Spleen (tissue), 11 donors: ENCODE measurements around the gene TM4SF18. TPM values are rescaled to one million over a fixed set of nuclear protein-coding genes. Genes with fewer than 3 reads are reported as not detected.

ENCODE experiments used
- DNase-seq: peaks from one replicate; pipeline ENCODE4 v3.0.0-alpha.2; 2020
- H3K27ac ChIP-seq, 8 donors: fragments of 200-600 bp; sonication (generic) in 7 of 8; 1 replicate in 4 of 8; 2 replicates in 4 of 8; pipeline versions ENCODE4 v1.5.0 to v1.8.0; 2016 to 2021; ENCODE audit warnings: inconsistent platforms in 4 of 8, mild to moderate bottlenecking in 4 of 8, moderate library complexity in 1 of 8
- H3K27me3 ChIP-seq, 7 donors: fragments of 200-600 bp; sonication (generic) in 6 of 7; replicated peaks in 1 of 7; 1 replicate in 4 of 7; 2 replicates in 3 of 7; pipeline versions ENCODE4 v1.5.0 to v1.8.0; 2016 to 2021; ENCODE audit warnings: inconsistent platforms in 3 of 7, mild to moderate bottlenecking in 1 of 7
- H3K36me3 ChIP-seq, 6 donors: fragments of 200-600 bp; sonication (generic) in 5 of 6; 1 replicate in 4 of 6; 2 replicates in 2 of 6; pipeline versions ENCODE4 v1.5.0 to v1.8.0; 2016 to 2021; ENCODE audit warnings: inconsistent platforms in 2 of 6
- H3K4me1 ChIP-seq, 6 donors: fragments of 200-600 bp; sonication (generic) in 5 of 6; 1 replicate in 3 of 6; 2 replicates in 3 of 6; pipeline versions ENCODE4 v1.5.0 to v1.8.0; 2016 to 2021; ENCODE audit warnings: inconsistent platforms in 3 of 6
- H3K4me3 ChIP-seq, 8 donors: fragments of 200-600 bp; sonication (generic) in 7 of 8; 1 replicate in 4 of 8; 2 replicates in 4 of 8; pipeline versions ENCODE4 v1.5.0 to v1.8.0; 2016 to 2021; ENCODE audit warnings: inconsistent platforms in 4 of 8, mild to moderate bottlenecking in 4 of 8, moderate library complexity in 2 of 8
- H3K9me3 ChIP-seq, 8 donors: fragments of 200-600 bp; sonication (generic) in 7 of 8; 1 replicate in 4 of 8; 2 replicates in 4 of 8; pipeline versions ENCODE4 v1.5.0 to v1.8.0; 2016 to 2021; ENCODE audit warnings: inconsistent platforms in 4 of 8
- CTCF ChIP-seq, 11 experiments: fragments of 200-600 bp in 7 of 11; fragments of 450-650 bp in 4 of 11; sonication (generic) in 4 of 11; IDR thresholded peaks in 8 of 11; conservative IDR thresholded peaks in 3 of 11; 1 replicate in 7 of 11; 2 replicates in 4 of 11; pipeline versions ENCODE4 v1.4.0 to v1.8.0; 2016 to 2021; ENCODE audit warnings: antibody characterized with exemption in 11 of 11, inconsistent platforms in 4 of 11, mild to moderate bottlenecking in 1 of 11
- POLR2A ChIP-seq, 3 donors: fragments of 450-650 bp; IDR thresholded peaks; one replicate each; pipeline ENCODE4 v1.5.1; 2017; ENCODE audit warnings: antibody characterized with exemption in 3 of 3, mild to moderate bottlenecking in 1 of 3
- POLR2AphosphoS5 ChIP-seq, 3 donors: sonication (generic); formaldehyde crosslinking; IDR thresholded peaks; one replicate each; pipeline ENCODE4 v1.5.1; 2017; ENCODE audit warnings: antibody characterized with exemption in 3 of 3
- WGBS, 5 donors: extraction: QIAGEN DNeasy Blood & Tissue Kit in 3 of 5; methylation state at CpG; one replicate each; pipeline versions ENCODE4 v1.1.5 to v1.1.7; 2013 to 2018; 5-methylcytosine and 5-hydroxymethylcytosine counted together
- intact Hi-C: fragments of 100-400 bp; cut with DNase I; formaldehyde crosslinking; loops from one replicate; pipeline ENCODE4 v1.15.0; 2023; ENCODE audit warnings: low total_unique reads
- polyA plus RNA-seq, 3 donors: library from polyadenylated mRNA; stranded (reverse); fragments of 200-250 nt; gene quantifications; one replicate each; pipeline ENCODE4 v1.2.1, GENCODE V29; 2013
- total RNA-seq, 7 donors: library from RNA; depleted of rRNA in 3 of 7; stranded (reverse); fragments of >200 nt in 3 of 7; fragmentation: NEBNext Ultra II Directional in 4 of 7; extraction: Animal tissue kit (Norgen Biotek cat#: 25700) in 4 of 7; gene quantifications; one replicate each; pipeline versions ENCODE4 v1.1.0 to v1.2.1, GENCODE V29; 2016 to 2021
- donor health status: healthy with polysubstance abuse.
- donor health status: DM: no; HTN: no; CAD: no; lungs with moderate emphysema.
- donor health status: DM: no; HTN: no; CAD: no.
- donor health status: Bipolar disorder and iron deficiency.
- donor health status: healthy.
- donor health status: DM: no; HTN: no; CAD: no.
- donor health status: DM: yes; HTN: yes; CAD: no.

Gene TM4SF18
- total and polyA plus RNA-seq, 10 donors, result 6.6 to 97.4 (median 49.1) TPM

- DNase-seq, result no peak
- no peaks in the 10 kb centered on the region for H3K27me3 ChIP-seq
- no peaks in the 10 kb centered on the region for H3K9me3 ChIP-seq
- WGBS, 5 donors, result 61 to 74% (median 69%) methylated on average over 3 of the region's 3 CpGs
- no peaks in the 10 kb centered on the region for H3K4me1 ChIP-seq
- peaks cover 0 to 14% (median 0%) of the 10 kb centered on the region in 6 donors for H3K36me3 ChIP-seq
- TF ChIP-seq CTCF (IDR thresholded peaks at IDR 0.05 in 8 of 11, conservative IDR thresholded peaks at IDR 0.05 in 3 of 11) (no peak), POLR2AphosphoS5 (IDR thresholded peaks at IDR 0.05) (no peak), POLR2A (IDR thresholded peaks at IDR 0.05) (no peak)
- no peak overlapping the region for H3K4me3 ChIP-seq
- H3K27ac ChIP-seq, result no peak overlapping the region
- intact Hi-C loops, result no loop called here
Observed at GRCh38 chr3:149315694-149316093, 17.7 kb downstream of the TM4SF18 start.

GRCh38 chr3:149314807-149315578, 18.4 kb downstream of the TM4SF18 start:
- no peaks in the 10 kb centered on the region for H3K9me3 ChIP-seq
- 74 to 84% (median 83%) methylated on average over 7 of the region's 7 CpGs for WGBS, 5 donors
- H3K4me1 ChIP-seq, result no peaks in the 10 kb centered on the region
- H3K27me3 ChIP-seq, result no peaks in the 10 kb centered on the region
- H3K27ac ChIP-seq, result no peak overlapping the region
- no peak for DNase-seq
- intact Hi-C loops, result no loop called here
- H3K4me3 ChIP-seq, result no peak overlapping the region
- no peak for TF ChIP-seq POLR2AphosphoS5 (IDR thresholded peaks at IDR 0.05)
- TF ChIP-seq CTCF (IDR thresholded peaks at IDR 0.05 in 8 of 11, conservative IDR thresholded peaks at IDR 0.05 in 3 of 11), result no peak
- TF ChIP-seq POLR2A (IDR thresholded peaks at IDR 0.05), result no peak
- H3K36me3 ChIP-seq, result peaks cover 0 to 7% (median 0%) of the 10 kb centered on the region in 6 donors

- 71 to 86% (median 74%) methylated on average over 1 of the region's 1 CpG for WGBS, 5 donors
- H3K36me3 ChIP-seq, result no peaks in the 10 kb centered on the region
- no peak overlapping the region for H3K27ac ChIP-seq
- no peak for TF ChIP-seq POLR2AphosphoS5 (IDR thresholded peaks at IDR 0.05)
- TF ChIP-seq CTCF (IDR thresholded peaks at IDR 0.05 in 8 of 11, conservative IDR thresholded peaks at IDR 0.05 in 3 of 11), result no peak
- TF ChIP-seq POLR2A (IDR thresholded peaks at IDR 0.05), result no peak
- H3K9me3 ChIP-seq, result no peaks in the 10 kb centered on the region
- intact Hi-C loops, result no loop called here
- DNase-seq, result no peak
- no peaks in the 10 kb centered on the region for H3K4me1 ChIP-seq
- H3K27me3 ChIP-seq, result no peaks in the 10 kb centered on the region
- H3K4me3 ChIP-seq, result no peak overlapping the region
Observed at GRCh38 chr3:149313542-149313941, 19.9 kb downstream of the TM4SF18 start.

GRCh38 chr3:149310796-149311534, 22.5 kb downstream of the TM4SF18 start:
- WGBS, 5 donors, result 83 to 91% (median 89%) methylated on average over 7 of the region's 7 CpGs
- no peak overlapping the region for H3K4me3 ChIP-seq
- H3K36me3 ChIP-seq, result no peaks in the 10 kb centered on the region
- no peak for DNase-seq
- H3K27ac ChIP-seq, result no peak overlapping the region
- H3K27me3 ChIP-seq, result no peaks in the 10 kb centered on the region
- no peaks in the 10 kb centered on the region for H3K4me1 ChIP-seq
- TF ChIP-seq POLR2A (IDR thresholded peaks at IDR 0.05) (no peak), CTCF (IDR thresholded peaks at IDR 0.05 in 8 of 11, conservative IDR thresholded peaks at IDR 0.05 in 3 of 11) (no peak), POLR2AphosphoS5 (IDR thresholded peaks at IDR 0.05) (no peak)
- H3K9me3 ChIP-seq, result no peaks in the 10 kb centered on the region
- intact Hi-C loops, result no loop called here
